HepG2 (cell line): Measurements from ENCODE around the gene PDK1. TPM values are rescaled to one million over a fixed set of nuclear protein-coding genes. Genes with fewer than 3 reads are reported as not detected.
A peak's percentile ranks its signal among the peaks of the same experiment; 100 is the strongest.

Experiments used
- AHDC1 ChIP-seq: sonication (generic); formaldehyde crosslinking; IDR thresholded peaks from 2 replicates; pipeline ENCODE4 v1.5.1; 2020; ENCODE audit warnings: mild to moderate bottlenecking, missing genetic modification reagents, borderline replicate concordance
- AKAP8 ChIP-seq: sonication (generic); formaldehyde crosslinking; IDR thresholded peaks from 2 replicates; pipeline ENCODE4 v1.5.1; 2020; ENCODE audit warnings: mild to moderate bottlenecking, missing genetic modification reagents
- DMTF1 ChIP-seq: sonication (generic); formaldehyde crosslinking; IDR thresholded peaks from 2 replicates; pipeline ENCODE4 v1.4.0; 2020; ENCODE audit warnings: mild to moderate bottlenecking, missing genetic modification reagents
- HDAC2 ChIP-seq: sonication (generic); formaldehyde crosslinking; IDR thresholded peaks from 2 replicates; pipeline ENCODE4 v1.4.0; 2020; ENCODE audit warnings: missing genetic modification reagents
- KLF13 ChIP-seq: sonication (generic); formaldehyde crosslinking; IDR thresholded peaks from 2 replicates; pipeline ENCODE4 v1.4.0; 2020; ENCODE audit warnings: mild to moderate bottlenecking, missing genetic modification reagents
- MIXL1 ChIP-seq: IDR thresholded peaks from 2 replicates; pipeline ENCODE4 v1.6.1; 2016
- MLXIP ChIP-seq: sonication (generic); formaldehyde crosslinking; IDR thresholded peaks from 2 replicates; pipeline ENCODE4 v1.9.0; 2021; ENCODE audit warnings: missing genetic modification reagents, borderline replicate concordance
- NR2F6 ChIP-seq, 2 experiments: IDR thresholded peaks; 2 replicates each; pipeline ENCODE4 v1.6.1; 2016; ENCODE audit warnings: antibody characterized with exemption in 1 of 2, mild to moderate bottlenecking in 1 of 2
- POLR2A ChIP-seq, 2 experiments: IDR thresholded peaks; 2 replicates each; pipeline ENCODE4 v1.6.1; 2011; ENCODE audit warnings: low read depth in 2 of 2, low read length in 2 of 2, mild to moderate bottlenecking in 1 of 2, moderate library complexity in 1 of 2; ENCODE audit not compliant: insufficient read depth in 1 of 2
- POLR2G ChIP-seq: fragments of 200-400 bp; formaldehyde crosslinking; IDR thresholded peaks from 2 replicates; pipeline ENCODE4 v1.6.1; 2018; ENCODE audit warnings: mild to moderate bottlenecking, low read depth, low read length, moderate library complexity
- RXRB ChIP-seq: IDR thresholded peaks from 2 replicates; pipeline ENCODE4 v1.6.1; 2016; ENCODE audit warnings: borderline replicate concordance, missing genetic modification reagents, missing compliant biosample characterization
- SALL1 ChIP-seq: sonication (generic); formaldehyde crosslinking; IDR thresholded peaks from 2 replicates; pipeline ENCODE4 v1.8.0; 2022; ENCODE audit warnings: mild to moderate bottlenecking, missing genetic modification reagents
- ZNF24 ChIP-seq: fragments of 450-650 bp; IDR thresholded peaks from 2 replicates; pipeline ENCODE4 v1.6.1; 2017; ENCODE audit warnings: antibody characterized with exemption, mild to moderate bottlenecking
- ZNF367 ChIP-seq: sonication (generic); formaldehyde crosslinking; IDR thresholded peaks from 2 replicates; pipeline ENCODE4 v1.4.0; 2020; ENCODE audit warnings: missing genetic modification reagents, borderline replicate concordance
- ZNF530 ChIP-seq: sonication (generic); formaldehyde crosslinking; IDR thresholded peaks from 2 replicates; pipeline ENCODE4 v1.5.0; 2020; ENCODE audit warnings: low read depth, mild to moderate bottlenecking, missing genetic modification reagents
- ZNF644 ChIP-seq: IDR thresholded peaks from 2 replicates; pipeline ENCODE4 v1.6.1; 2016; ENCODE audit warnings: low read depth
- ZNF749 ChIP-seq: sonication (generic); formaldehyde crosslinking; IDR thresholded peaks from 2 replicates; pipeline ENCODE4 v1.8.0; 2022; ENCODE audit warnings: mild to moderate bottlenecking, missing genetic modification reagents, moderate library complexity, borderline replicate concordance
- polyA plus RNA-seq, 8 experiments: library from polyadenylated mRNA; depleted of rRNA in 3 of 8; stranded (reverse) in 7 of 8; unstranded in 1 of 8; fragments of >200 nt; fragmentation: Illumina TruSeq in 4 of 8; extraction: Trizol in 4 of 8; gene quantifications; 2 replicates each; pipeline versions ENCODE4 v1.2.1 to v1.2.3, GENCODE V29; 2011 to 2016; ENCODE audit warnings: low read depth in 4 of 8, missing spikeins in 1 of 8, mixed read lengths in 1 of 8; ENCODE audit not compliant: insufficient read depth in 1 of 8
- total RNA-seq, 5 experiments: library from RNA; depleted of rRNA; stranded (reverse); fragments of >200 nt; fragmentation: Illumina TruSeq; extraction: Trizol; gene quantifications; 2 replicates each; pipeline ENCODE4 v1.2.3, GENCODE V29; 2016; ENCODE audit warnings: low read depth in 1 of 5

PDK1 gene
- total and polyA plus RNA-seq, 2 of the 13 experiments (the other 11 are each of a cell fraction or from before 2014, with no cell fraction given), result 11.9 to 96.9 TPM

- TF ChIP-seq HDAC2 (CRISPR knock-in tag) (0 out of 2 replicates have a peak, but pooled peaks have one; percentile 22), RXRB (CRISPR knock-in tag) (peak; percentile 42; the same call in 1 of the 2 replicates), POLR2G (peak; percentile 64), AKAP8 (no peak), KLF13 (CRISPR knock-in tag) (no peak), ZNF749 (no peak), AHDC1 (CRISPR knock-in tag) (peak; percentile 44; the same call in 1 of the 2 replicates), SALL1 (CRISPR knock-in tag) (peak; percentile 59), DMTF1 (no peak), NR2F6 (IDR thresholded peaks at IDR 0.05) (no peak; the same call in 1 of the 2 replicates), NR2F6 (CRISPR knock-in tag; IDR thresholded peaks at IDR 0.05) (no peak), MIXL1 (CRISPR knock-in tag) (no peak), POLR2A (IDR thresholded peaks at IDR 0.05; ENCODE audit: insufficient read depth in 1 of 2, low read depth in 2 of 2, low read length in 2 of 2) (peak; percentile 46 to 59; a peak in 3 of 4 replicates), ZNF367 (CRISPR knock-in tag) (no peak), ZNF644 (CRISPR knock-in tag) (0 out of 2 replicates have a peak, but pooled peaks have one; percentile 20), MLXIP (no peak), ZNF24 (no peak), ZNF530 (CRISPR knock-in tag) (no peak)
These were observed 15.4 kb downstream of the PDK1 start (continued) for GRCh38 chr2:172571245-172571644.
